Measurements from ENCODE around the gene MTTP. TPM values are rescaled to one million over a fixed set of nuclear protein-coding genes. Genes with fewer than 3 reads are reported as not detected.

The MTTP gene
- total RNA-seq, 1 experiment from 2014 or later = 0.20 TPM

- no peaks in the 10 kb centered on the region for H3K4me1 ChIP-seq (ENCODE audit: control insufficient read depth in 1 of 2, insufficient read depth in 2 of 2, low read length in 2 of 2)
These were observed 71.0 kb downstream of the MTTP start for GRCh38 chr4:99645638-99646037.

More at GRCh38 chr4:99645638-99646037, 71.0 kb downstream of the MTTP start:
- Histone ChIP-seq H3K36me3 (ENCODE audit: control insufficient read depth in 1 of 2, insufficient read depth in 2 of 2, low read length in 2 of 2) (no peaks in the 10 kb centered on the region), H4K20me1 (ENCODE audit: insufficient read depth) (no peaks in the 10 kb centered on the region), H3K9me3 (ENCODE audit: control insufficient read depth in 1 of 2, insufficient read depth in 1 of 2, low read depth in 1 of 2, low read length in 2 of 2) (no peaks in the 10 kb centered on the region), H3K79me2 (ENCODE audit: insufficient read depth, low read length) (no peaks in the 10 kb centered on the region), H3K9me2 (ENCODE audit: insufficient read depth) (no peaks in the 10 kb centered on the region), H3K9ac (ENCODE audit: low read length) (no peak overlapping the region), H3K27me3 (ENCODE audit: insufficient read depth, low read length) (no peaks in the 10 kb centered on the region), H3K27ac (ENCODE audit: low read depth, low read length) (no peak overlapping the region), H3K4me2 (ENCODE audit: low read length) (no peak overlapping the region), H2AFZ (ENCODE audit: low read depth, low read length, poor library complexity, severe bottlenecking) (no peak overlapping the region), H3K4me3 (replicated peaks in 1 of 2; ENCODE audit: low read depth in 1 of 2, low read length in 2 of 2) (no peak overlapping the region)
- ChIA-PET RAD21 (ENCODE audit: low non-redundant PET in 1 of 2, low total read pairs in 2 of 2, uncharacterized antibody in 2 of 2, unreplicated experiment in 2 of 2) (no interaction called here), POLR2A (no interaction called here), CTCF (no interaction called here)
- intact Hi-C loops (cut with micrococcal nuclease) = no loop called here
- no peak for ATAC-seq
- no TSS peak for BruUV-seq (replicated peaks)
- TF ChIP-seq SIN3A (IDR thresholded peaks at IDR 0.05; ENCODE audit: low read depth) (no peak), SRF (IDR thresholded peaks at IDR 0.05; ENCODE audit: low read depth) (no peak), CBX3 (IDR thresholded peaks at IDR 0.05; ENCODE audit: low read depth) (no peak), CEBPB (IDR thresholded peaks at IDR 0.05; ENCODE audit: low read depth) (no peak), YY1 (IDR thresholded peaks at IDR 0.05; ENCODE audit: extremely low read depth, insufficient replicate concordance, low read depth, low read length) (no peak), EZH2phosphoT487 (IDR thresholded peaks at IDR 0.05; ENCODE audit: borderline replicate concordance) (no peak), ELF1 (IDR thresholded peaks at IDR 0.05; ENCODE audit: borderline replicate concordance, low read depth) (no peak), TCF7L2 (IDR thresholded peaks at IDR 0.05; ENCODE audit: borderline replicate concordance, extremely low read depth, insufficient read depth, insufficient read length) (no peak), POLR2A (IDR thresholded peaks at IDR 0.05; ENCODE audit: borderline replicate concordance, extremely low read depth, insufficient read depth, insufficient read length) (no peak), MAX (IDR thresholded peaks at IDR 0.05) (no peak), RAD21 (IDR thresholded peaks at IDR 0.05; ENCODE audit: low read depth) (no peak), ZFX (IDR thresholded peaks at IDR 0.05) (no peak), ZNF274 (IDR thresholded peaks at IDR 0.05; ENCODE audit: low read depth, low read length) (no peak), JUND (IDR thresholded peaks at IDR 0.05) (no peak), REST (IDR thresholded peaks at IDR 0.05; ENCODE audit: low read depth) (no peak), POLR2AphosphoS5 (IDR thresholded peaks at IDR 0.05; ENCODE audit: low read depth, low read length) (no peak), ATF3 (IDR thresholded peaks at IDR 0.05) (no peak), ZBTB33 (IDR thresholded peaks at IDR 0.05; ENCODE audit: extremely low read depth, insufficient replicate concordance, low read length) (no peak)
- no peak for DNase-seq (ENCODE audit: low read depth, low spot score)

All from HCT116 (cell line).